HG02970 (cell line): ENCODE measurements around the gene GAK.
"Not testable (repeated sequence)": the region's sequence is repeated elsewhere in the genome, so short reads cannot be mapped to it uniquely, and the experiment has no call there.

Experiments
- ATAC-seq: cut with Tn5 transposase; IDR thresholded peaks from one replicate; pipeline ENCODE4 v1.9.1; 2021; ENCODE audit warnings: mild to moderate bottlenecking, moderate library complexity, moderate number of reproducible peaks; ENCODE audit not compliant: unreplicated experiment, low FRiP score

GAK gene

DNA sequence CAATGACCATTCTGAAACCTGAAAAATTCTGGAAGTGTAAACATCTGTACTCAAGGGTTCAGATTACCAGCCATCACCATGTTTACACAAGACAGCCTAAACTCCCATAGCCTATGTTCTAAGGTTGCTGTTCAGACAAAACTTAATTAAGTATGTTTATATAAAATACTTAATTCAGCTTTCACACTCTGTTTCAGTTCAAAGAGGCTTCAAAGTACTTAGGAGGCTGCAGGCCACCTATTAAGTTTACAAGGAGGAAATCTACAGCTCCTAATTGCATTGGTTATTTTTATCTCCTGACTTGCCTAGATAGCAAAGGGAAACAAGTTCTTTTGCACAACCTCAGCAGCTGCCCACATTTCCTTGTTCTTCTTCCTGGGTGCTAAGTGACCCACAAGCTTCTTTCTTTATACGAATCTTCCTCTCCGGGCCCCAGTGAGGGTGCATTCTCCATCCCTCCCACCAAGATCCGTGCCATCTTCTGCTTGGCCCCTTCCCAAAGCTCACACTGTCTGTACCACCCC is 2.0 kb downstream of the GAK start:
- ATAC-seq, result no peak

DNA sequence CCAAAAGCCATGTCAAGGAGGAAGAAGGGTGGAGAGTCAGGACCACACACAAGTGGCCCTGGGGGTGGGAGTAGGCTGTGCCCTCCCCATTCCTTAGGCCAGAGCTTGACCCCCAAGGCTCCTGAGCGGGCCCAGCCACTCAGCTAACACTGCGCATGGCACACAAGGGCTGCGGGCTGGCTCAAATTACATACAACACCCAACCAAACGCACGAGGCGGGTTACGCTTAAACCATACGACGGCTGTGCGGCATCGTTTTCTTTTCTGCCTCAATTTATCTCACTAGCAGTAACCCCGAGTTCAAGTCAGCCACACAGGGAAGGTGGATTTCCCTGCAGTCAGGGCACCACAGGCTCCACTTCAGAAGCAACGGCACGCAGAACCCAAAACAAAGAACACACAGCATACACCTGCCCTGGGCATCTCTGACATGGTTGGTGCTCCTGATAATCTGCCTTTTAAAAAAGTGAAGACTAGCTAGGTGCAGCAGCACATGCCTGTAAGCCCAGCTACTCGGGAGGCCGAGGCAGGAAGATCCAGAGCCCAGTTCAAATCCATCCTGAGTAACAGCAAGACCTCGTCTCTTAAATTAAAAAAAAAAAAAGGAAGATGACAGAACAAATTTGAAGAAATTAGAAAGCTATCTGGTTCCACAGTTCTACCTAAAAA is 2.9 kb downstream of the GAK start:
- ATAC-seq, result no peak

DNA sequence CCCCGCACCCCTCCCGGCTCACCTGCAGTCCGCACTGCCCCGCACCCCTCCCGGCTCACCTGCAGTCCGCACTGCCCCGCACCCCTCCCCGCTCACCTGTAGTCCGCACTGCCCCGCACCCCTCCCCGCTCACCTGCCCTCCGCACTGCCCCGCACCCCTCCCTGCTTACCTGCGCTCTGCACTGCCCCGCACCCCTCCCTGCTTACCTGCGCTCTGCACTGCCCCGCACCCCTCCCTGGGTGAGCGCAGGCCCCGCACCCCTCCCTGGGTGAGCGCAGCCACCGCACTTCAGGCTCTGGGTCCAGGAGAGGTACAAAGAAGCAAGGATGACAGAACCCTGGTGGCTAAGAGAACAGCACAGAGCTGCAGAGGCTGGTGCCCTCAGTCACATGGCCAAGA is 4.5 kb downstream of the GAK start:
- not testable (repeated sequence) for ATAC-seq

DNA sequence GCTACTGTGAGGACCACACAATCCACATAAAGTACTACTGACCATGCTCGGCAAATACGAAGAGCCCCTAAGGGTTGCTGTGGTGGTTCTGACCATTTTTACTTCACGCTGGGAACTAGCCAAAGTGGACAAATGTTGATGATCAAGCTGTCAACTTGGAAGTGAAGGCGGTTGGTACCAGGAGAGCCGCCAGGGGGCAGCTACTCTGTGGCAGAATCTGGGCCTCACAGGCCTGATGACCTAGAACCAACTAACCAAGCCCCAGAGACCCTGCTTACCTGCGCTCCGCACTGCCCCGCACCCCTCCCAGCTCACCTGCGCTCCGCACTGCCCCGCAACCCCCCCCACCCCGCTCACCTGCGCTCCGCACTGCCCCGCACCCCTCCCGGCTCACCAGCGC is 5.6 kb downstream of the GAK start:
- ATAC-seq, result no peak

DNA sequence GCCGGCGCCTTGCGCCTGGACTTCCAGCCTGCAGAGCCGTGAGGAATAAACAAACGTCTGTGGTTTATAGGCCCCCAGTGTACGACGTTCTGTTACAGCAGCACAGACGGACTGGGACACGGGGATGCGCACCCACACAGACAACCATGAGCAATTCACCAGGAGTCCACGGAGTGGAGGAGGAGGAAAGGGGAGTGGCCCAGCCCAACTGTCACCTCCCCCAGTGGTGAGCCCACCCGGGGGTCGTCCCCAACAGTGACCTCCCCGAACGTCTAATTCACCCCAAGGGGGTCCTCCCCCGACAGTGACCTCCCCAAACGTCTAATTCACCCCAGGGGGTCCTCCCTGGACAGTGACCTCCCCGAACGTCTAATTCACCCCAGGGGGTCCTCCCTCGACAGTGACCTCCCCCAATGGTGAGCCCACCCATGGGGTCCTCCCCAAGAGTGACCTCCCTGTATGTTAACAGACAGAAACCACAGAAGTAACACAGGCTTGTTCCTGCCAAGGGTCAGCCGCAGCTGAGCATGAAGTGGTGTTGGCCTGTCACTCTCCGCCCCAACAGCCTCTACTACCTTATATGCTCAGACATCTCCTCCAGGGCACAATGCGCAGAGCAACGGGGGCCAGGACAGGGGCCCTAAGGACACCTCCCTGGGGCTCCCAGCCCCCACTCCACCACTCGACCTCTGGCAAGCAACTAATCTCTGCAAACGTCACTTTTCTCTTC is 6.2 kb downstream of the GAK start:
- ATAC-seq, result no peak

DNA sequence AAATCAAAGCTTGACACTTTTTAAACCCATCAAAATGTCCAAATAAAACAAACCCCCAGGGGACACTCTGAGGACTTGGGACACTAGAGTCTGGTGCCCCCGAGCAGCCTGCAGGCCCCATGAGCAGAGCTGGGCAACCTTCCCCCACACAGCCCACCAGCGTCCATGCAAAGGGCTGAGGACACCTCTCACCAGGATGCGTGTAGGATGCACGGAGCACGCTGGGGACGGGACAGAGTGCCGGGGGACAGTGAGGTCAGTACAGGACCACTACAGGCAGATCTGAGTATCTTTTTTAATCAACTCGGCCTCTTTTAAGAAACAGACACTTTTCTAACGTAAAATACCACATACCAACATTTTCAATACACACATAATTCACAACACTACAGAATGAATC is 6.9 kb downstream of the GAK start:
- no peak for ATAC-seq

DNA sequence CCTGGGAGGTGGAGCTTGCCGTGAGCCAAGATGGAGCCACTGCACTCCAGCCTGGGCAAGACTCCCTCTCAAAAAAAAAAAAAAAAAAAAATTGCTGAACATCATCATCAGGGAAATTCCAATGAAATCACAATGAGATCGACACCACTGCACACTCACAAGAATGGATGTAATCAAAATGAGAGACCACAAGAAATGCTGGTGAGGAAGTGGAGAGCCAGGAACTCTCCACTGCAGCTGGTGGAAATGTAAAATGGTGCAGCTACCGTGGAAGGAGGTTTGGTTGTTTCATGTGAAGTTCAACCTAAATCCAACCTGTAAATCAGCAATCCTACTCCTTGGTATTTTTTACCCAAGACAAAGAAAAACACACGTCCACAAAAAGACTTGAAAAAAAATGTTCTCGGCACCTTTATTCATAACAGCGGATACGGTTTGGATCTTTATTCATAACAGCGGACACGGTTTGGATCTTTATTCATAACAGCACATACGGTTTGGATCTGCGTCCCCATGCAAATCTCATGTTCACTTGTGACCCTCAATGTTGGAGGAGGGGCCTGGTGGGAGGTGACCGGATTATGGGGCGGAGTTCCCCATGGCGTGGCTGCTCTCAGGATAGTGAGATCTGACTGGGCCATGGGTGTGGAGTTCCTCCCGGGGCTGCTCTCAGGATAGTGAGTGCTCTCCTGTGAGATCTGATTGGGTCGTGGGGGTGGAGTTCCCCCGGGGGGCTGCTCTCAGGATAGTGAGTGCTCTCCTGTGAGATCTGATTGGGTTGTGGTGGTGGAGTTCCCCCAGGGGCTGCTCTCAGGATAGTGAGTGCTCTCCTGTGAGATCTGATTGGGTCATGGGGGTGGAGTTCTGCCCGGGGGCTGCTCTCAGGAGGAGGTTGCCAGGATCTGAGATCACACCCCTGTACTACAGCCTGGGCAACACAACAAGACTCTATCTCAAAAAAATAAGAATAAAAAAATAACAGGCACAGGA is 7.7 kb downstream of the GAK start:
- ATAC-seq, result no peak

DNA sequence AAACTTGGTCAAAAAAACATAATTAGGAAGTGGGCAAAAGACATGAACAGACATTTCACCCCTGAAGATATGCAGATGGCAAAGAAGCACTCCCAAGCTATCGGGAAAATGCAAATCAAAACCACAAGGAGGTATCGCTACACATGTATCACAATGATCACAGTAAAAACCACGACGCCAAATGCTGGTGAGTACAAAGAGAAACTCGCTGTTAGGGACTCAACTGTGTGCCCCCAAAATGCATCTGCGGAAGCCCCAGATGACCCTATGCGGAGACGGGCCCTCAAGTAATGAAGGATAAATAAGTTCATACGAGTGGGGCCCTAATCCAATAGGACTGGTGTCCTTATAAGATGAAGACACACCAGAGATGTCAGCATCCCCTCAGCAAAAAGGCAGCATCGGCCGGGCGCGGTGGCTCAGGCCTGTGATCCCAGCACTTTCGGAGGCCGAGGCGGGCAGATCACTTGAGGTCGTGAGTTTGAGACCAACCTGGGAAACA is 10.2 kb downstream of the GAK start:
- no peak for ATAC-seq

DNA sequence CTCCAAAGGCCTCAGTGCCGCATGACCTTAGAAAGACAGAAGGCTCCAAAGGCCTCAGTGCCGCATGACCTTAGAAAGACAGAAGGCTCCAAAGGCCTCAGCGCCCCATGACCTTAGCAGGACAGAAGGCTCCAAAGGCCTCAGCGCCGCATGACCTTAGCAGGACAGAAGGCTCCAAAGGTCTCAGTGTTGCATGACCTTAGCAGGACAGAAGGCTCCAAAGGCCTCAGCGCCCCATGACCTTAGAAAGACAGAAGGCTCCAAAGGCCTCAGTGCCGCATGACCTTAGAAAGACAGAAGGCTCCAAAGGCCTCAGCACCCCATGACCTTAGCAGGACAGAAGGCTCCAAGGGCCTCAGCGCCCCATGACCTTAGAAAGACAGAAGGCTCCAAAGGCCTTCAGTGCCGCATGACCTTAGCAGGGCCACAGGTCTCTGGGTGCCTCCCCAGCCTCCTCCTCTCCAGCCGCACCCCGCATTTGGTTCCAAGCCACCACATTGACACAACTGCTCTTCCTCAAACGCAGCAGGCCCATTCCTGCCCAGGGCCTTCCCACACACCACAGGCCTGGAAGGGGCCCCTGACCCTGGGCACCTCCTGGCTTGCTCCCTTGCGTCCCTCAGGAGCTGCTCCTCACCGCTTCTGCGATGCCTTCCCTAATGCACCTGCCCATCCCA is 13.0 kb downstream of the GAK start:
- not testable (repeated sequence) for ATAC-seq

DNA sequence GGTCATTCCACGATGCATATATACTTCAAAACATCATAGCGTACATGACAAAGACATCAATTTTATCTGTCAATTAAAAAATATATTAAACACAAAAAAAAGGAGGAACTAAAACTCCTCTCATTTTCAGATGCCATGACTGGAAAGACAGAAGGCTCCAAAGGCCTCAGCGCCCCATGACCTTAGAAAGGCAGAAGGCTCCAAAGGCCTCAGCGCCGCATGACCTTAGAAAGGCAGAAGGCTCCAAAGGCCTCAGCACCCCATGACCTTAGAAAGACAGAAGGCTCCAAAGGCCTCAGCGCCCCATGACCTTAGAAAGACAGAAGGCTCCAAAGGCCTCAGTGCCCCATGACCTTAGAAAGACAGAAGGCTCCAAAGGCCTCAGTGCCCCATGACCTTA is 13.5 kb downstream of the GAK start:
- ATAC-seq, result not testable (repeated sequence)

DNA sequence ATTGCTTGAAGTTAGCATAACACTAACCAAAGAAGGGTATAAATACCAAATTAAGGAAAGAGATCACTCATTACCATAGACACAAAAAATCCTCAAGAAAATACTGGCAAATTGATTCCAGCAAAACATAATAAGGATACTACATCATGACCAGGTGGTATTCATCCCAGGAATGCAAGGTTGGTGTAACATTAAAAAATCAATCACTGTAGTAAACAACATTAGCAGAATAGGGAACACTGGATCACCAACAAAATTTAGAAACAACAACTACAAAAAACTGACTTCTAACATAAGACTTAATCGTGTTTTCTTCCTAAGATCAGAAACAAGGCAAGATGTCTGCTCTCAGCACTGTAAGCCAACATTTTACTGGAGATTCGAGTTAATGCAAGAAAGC is 14.1 kb downstream of the GAK start:
- ATAC-seq, result no peak

DNA sequence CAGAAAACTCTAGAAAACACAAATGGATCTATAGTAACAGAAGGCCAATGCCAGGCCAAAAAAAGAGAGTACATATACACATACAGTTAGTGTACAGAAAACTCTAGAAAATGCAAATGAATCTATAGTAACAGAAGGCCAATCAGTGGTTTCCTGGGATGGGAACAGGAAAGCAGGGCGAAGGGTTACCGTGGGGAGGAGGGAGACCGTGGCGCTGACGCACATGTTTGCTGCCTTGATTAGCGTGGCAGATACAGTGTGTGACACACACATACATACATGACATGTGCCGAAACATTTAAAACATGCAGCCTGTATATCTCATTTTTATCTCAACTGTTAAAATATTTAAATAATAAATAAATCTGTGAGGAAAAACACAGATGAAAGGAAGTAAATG is 14.7 kb downstream of the GAK start:
- ATAC-seq, result no peak

DNA sequence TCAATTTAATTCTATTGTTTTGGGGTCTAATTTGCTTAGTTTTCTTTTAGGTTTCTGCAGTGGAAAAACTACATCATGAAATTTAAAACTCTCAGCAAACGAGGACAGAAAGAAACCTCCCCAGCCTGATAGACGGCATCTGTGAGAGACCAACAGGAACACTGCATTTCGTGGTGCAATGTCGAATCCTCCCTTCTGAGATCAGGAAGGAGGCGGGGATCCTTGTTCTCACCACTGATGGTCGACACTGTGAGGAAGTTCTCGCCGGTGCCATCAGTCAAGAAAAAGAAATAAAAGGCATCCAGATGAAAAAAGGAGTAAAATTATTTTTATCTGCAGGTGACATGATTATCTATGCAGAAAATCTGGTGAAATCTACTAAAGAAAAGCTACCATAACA is 16.5 kb downstream of the GAK start:
- no peak for ATAC-seq

DNA sequence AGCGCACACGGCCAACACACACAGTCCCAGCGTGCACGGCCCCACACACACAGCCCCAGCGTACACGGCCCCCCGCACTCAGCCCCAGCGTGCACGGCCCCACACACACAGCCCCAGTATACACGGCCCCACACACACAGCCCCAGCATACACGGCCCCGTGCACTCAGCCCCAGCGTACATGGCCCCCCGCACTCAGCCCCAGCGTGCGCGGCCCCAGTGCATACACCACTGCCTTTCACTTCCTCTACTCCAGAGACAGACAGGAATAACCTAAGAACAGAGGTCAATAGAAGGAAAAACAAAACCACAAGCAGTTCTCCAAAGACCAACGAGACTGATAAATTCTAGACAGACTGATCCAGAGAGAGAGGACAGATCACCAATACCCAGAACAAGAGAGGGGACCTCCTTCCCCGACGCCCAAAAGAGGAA is 17.1 kb downstream of the GAK start:
- ATAC-seq, result no peak

DNA sequence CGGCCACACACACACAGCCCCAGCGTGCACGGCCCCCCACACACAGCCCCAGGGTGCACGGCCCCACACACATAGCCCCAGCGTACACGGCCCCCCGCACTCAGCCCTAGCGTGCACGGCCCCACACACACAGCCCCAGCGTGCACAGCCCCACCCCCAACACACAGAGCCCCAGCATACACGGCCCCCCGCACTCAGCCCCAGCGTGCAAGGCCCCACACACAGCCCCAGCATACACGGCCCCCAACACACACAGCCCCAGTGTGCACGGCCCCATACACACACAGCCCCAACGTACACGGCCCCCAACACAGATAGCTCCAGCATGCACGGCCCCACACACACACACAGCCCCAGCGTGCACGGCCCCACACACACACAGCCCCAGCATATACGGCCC is 17.6 kb downstream of the GAK start:
- no peak for ATAC-seq

DNA sequence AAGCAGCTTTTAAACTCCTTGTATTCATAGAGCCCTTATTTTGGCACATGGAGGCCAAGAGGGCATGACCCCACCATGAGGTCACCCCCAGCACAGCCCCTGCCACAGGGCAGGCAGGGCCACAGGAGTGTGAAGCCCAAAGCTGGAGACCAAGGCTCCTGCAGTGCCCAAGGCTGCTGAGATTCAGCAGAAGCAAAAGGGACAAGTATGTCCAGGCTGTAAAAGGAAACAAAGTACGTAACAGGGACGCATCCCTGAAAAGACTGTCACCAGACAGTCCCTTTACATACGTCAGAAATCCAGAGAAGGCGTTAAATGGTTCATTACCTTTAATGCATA is 18.9 kb downstream of the GAK start:
- ATAC-seq, result no peak

DNA sequence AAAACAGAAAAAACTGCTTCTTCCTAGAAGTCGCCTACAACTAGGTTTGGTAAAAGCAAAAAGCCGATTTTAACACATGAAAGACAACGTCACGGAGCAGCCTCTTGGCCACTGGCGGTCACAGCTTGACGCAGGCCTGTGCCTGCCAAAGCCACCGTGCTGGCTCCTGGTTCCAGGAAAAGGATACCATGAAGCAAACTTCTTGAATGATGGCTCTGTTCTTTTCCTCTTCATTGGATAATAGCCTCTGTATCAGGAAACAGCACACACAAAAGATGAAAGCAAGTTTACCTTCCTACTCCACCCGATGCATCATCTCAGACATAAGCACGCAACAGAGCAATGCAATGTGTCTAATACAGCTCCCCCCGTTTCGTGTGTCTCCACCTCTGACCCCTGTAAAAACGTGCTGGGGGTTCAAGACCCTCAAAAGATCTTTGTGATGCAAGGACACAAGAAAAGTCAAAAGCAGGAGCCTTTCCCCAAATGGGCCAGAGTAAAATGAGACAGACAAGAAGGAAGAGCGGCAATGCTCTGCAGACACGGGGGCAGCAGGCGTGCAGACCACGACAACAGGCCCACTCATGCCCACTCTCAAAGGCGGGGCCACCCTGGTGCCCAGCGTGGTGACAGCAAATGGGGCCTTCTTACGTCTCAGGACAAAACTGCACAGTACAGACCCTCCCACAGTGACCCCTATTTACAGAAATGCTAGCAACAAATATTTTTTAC is 19.4 kb downstream of the GAK start:
- no peak for ATAC-seq

DNA sequence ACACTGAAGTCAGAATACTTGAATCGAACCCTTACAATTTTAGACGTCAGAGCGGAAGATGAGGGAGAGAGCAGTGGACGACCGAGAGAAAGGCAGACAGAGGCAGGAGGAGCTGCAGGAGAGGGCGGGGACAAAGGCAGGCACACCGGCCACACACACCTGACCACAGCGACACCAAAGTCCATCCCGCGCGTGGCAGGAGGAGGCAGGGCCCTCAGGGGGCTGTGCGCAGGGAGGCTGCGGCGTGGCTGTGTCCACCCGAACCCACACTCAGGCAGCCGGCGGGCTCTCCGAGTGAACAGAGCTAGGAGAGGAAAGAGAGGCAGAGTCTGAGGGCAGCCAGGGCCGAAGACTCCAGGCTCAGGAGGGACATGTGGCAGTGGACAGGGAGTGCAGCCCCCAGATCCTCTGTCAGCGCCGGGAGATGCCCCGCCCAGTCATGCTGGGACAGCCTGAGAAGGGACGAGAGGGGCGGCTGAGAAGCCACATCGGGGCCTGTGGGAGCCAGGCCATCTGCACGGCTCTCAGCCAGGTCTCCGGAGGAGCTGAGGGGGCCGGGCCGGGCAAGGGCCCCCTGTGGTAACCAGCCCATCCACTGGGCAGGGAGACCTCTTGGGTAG is 20.1 kb downstream of the GAK start:
- no peak for ATAC-seq

DNA sequence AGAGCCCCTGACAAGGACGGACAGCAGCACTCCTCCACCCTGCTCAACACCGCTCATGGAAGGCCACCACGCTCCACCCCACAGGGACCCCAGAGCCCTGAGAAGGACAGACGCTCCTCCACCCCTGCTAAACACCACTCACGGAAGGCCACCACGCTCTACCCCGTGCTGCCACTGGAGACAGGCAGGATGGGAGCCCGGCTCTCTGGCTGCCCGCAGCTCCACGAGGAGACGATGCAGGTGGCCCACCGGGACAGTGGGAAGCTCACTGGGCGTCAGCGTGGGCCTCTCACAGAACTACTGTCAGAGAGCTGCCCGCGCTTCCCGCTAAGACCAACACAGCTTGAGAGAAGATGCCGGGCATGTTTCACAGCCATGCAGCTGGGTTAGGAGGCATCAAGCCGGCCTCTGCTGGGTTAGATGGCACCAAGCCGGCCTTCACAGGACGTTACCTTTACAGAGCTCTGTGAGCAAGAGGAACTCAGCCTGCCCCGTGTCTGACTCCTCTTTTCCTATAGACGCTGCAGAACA is 20.8 kb downstream of the GAK start:
- no peak for ATAC-seq
